Lower lobe of right lung (tissue), 2 donors: ENCODE measurements around the gene GPC1. TPM values are rescaled to one million over a fixed set of nuclear protein-coding genes. Genes with fewer than 3 reads are reported as not detected.

Experiments
- ATAC-seq, 2 donors: fragments of 200-7000 bp; cut with Tn5 transposase; one replicate each; pipeline ENCODE4 v1.9.1; 2020 to 2022; ENCODE audit warnings: mild to moderate bottlenecking in 2 of 2, moderate library complexity in 2 of 2
- DNase-seq: peaks from one replicate; pipeline ENCODE4 v3.0.0-alpha.2; 2020
- H3K27ac ChIP-seq: fragments of 200-600 bp; one replicate; pipeline ENCODE4 v1.8.0; 2022
- H3K27me3 ChIP-seq: fragments of 200-600 bp; one replicate; pipeline ENCODE4 v1.8.0; 2022; ENCODE audit warnings: low read depth
- H3K36me3 ChIP-seq: fragments of 200-600 bp; one replicate; pipeline ENCODE4 v1.8.0; 2022; ENCODE audit warnings: mild to moderate bottlenecking
- H3K4me1 ChIP-seq: fragments of 200-600 bp; one replicate; pipeline ENCODE4 v1.8.0; 2022
- H3K4me3 ChIP-seq: fragments of 200-600 bp; one replicate; pipeline ENCODE4 v1.8.0; 2022; ENCODE audit warnings: mild to moderate bottlenecking
- H3K9me3 ChIP-seq: fragments of 200-600 bp; one replicate; pipeline ENCODE4 v1.8.0; 2022
- intact Hi-C: fragments of 100-400 bp; cut with DNase I; formaldehyde crosslinking; loops from one replicate; pipeline ENCODE4 v1.11.0; 2022
- total RNA-seq: library from RNA; stranded (reverse); fragmentation: NEBNext Ultra II Directional; extraction: Animal tissue kit (Norgen Biotek cat#: 25700); gene quantifications from one replicate; pipeline ENCODE4 v1.2.1, GENCODE V29; 2021
- TF ChIP-seq, protein P1 (sequence below): fragments of 200-600 bp; IDR thresholded peaks from one replicate; pipeline ENCODE4 v1.8.0; 2022; ENCODE audit warnings: antibody characterized with exemption, mild to moderate bottlenecking
- donor health status: DM: no; HTN: yes; CAD: no; lungs with severe emphysema.

Gene GPC1
- total RNA-seq, 1 donor from 2014 or later, result 14.7 TPM

DNA sequence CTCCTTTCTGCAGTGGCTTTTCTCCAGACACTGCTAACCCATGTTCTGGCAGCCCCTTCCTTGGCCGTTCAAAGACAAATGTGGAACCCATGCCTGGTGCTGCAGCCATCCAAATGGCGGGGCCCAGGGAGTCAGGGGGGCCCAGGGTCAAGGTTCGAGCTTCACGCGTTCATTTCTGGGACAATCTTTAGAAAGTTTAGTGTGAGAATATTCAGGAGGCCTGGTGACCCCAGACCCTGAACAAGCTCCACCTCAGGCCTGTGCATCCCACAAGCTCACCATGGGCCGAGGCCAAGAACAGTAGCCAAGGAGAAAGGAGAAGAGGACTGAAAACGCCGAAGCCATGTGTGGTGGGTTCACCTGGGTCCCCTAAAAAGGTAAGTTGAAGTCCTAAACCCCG, 67.9 kb downstream of the GPC1 start:
- ATAC-seq, result no peak
- no peak overlapping the region for H3K4me3 ChIP-seq
- peaks cover 11% of the 10 kb centered on the region for H3K36me3 ChIP-seq
- intact Hi-C loops, result no loop called here
- peak; percentile 10 for DNase-seq
- no peaks in the 10 kb centered on the region for H3K4me1 ChIP-seq
- H3K27ac ChIP-seq, result no peak overlapping the region
- no peaks in the 10 kb centered on the region for H3K27me3 ChIP-seq
- no peaks in the 10 kb centered on the region for H3K9me3 ChIP-seq
- TF ChIP-seq, protein P1, sequence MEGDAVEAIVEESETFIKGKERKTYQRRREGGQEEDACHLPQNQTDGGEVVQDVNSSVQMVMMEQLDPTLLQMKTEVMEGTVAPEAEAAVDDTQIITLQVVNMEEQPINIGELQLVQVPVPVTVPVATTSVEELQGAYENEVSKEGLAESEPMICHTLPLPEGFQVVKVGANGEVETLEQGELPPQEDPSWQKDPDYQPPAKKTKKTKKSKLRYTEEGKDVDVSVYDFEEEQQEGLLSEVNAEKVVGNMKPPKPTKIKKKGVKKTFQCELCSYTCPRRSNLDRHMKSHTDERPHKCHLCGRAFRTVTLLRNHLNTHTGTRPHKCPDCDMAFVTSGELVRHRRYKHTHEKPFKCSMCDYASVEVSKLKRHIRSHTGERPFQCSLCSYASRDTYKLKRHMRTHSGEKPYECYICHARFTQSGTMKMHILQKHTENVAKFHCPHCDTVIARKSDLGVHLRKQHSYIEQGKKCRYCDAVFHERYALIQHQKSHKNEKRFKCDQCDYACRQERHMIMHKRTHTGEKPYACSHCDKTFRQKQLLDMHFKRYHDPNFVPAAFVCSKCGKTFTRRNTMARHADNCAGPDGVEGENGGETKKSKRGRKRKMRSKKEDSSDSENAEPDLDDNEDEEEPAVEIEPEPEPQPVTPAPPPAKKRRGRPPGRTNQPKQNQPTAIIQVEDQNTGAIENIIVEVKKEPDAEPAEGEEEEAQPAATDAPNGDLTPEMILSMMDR, result no peak

DNA sequence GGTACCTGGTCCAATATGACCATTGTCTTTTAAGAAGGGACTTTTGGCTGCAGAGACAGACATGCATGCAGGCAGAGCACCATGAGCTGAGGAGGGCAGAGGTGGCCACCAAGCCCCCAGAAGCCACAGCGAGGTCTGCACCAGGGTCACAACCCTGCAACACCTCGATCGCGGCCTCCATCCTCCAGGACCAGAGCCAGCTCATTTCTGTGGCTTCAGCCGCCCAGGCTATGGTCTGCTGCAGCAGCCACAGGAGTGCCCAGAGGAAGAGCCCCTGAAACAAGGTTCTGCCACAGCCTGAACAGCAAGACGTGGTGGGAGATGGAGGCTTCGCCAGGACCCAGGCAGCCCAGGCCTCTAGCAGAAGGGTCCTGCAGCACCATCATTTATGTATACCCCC, 68.4 kb downstream of the GPC1 start:
- H3K4me3 ChIP-seq, result no peak overlapping the region
- DNase-seq (peak; percentile 24), ATAC-seq (no peak)
- H3K27me3 ChIP-seq, result no peaks in the 10 kb centered on the region
- no peak overlapping the region for H3K27ac ChIP-seq
- H3K4me1 ChIP-seq, result no peaks in the 10 kb centered on the region
- TF ChIP-seq, protein P1, result no peak
- intact Hi-C loops, result no loop called here
- peaks cover 6% of the 10 kb centered on the region for H3K36me3 ChIP-seq
- no peaks in the 10 kb centered on the region for H3K9me3 ChIP-seq

DNA sequence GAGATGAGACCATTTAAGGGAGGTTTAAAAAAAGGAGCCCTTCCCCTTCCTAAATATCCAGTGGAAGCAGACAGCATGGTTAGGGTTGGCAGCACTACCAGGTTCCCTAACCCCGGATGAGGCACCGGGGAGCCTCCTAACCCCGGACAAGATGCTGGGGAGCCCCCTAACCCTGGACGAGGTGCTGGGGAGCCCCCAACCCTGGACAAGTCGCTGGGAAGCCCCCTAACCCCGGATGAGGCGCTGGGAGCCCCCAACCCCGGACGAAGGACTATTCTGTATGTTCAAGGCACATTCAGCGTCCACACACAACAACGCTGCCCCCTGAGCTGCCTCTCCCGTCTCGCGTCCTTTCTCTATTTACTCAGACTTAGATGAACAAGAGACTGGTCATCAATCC, 70.4 kb downstream of the GPC1 start:
- Histone ChIP-seq H3K27ac (no peak overlapping the region), H3K4me3 (no peak overlapping the region), H3K4me1 (no peaks in the 10 kb centered on the region), H3K36me3 (no peaks in the 10 kb centered on the region), H3K27me3 (no peaks in the 10 kb centered on the region), H3K9me3 (no peaks in the 10 kb centered on the region)
- intact Hi-C loops, result no loop called here
- TF ChIP-seq, protein P1, result no peak
- ATAC-seq (no peak), DNase-seq (peak; percentile 27)

DNA sequence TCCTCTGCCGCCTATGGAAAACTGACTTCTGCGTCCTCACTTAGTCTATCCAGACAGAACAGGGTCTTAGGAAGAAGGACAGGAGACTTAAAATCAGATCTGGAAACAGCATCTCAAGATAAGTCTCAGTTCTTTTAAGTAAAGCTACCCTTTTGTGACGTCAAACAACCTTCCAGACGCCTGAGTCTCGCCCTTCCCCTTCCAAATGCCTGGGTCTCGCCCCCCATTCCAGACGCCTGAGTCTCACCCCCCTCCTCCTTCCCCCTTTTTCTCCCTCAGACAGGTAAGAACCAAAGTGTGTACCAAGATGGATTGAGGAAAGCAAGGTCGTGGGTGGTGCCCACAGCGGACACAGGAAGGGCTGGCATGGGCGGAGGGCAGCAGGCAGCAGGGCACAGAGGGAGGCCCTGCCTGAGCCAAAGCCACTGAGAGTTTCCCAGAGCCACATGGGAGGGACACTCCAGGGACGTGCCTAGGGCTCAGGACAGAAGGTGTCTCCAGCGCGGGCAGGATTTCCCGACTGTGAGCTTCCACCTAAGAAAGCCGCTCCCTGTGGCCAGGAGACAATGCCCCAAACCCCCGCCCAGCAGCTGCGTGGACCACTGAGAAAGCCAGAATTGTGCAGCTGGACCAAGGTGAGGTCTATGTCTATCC, 71.1 kb downstream of the GPC1 start:
- peak; percentile 31 for DNase-seq
- ATAC-seq, result no peak

DNA sequence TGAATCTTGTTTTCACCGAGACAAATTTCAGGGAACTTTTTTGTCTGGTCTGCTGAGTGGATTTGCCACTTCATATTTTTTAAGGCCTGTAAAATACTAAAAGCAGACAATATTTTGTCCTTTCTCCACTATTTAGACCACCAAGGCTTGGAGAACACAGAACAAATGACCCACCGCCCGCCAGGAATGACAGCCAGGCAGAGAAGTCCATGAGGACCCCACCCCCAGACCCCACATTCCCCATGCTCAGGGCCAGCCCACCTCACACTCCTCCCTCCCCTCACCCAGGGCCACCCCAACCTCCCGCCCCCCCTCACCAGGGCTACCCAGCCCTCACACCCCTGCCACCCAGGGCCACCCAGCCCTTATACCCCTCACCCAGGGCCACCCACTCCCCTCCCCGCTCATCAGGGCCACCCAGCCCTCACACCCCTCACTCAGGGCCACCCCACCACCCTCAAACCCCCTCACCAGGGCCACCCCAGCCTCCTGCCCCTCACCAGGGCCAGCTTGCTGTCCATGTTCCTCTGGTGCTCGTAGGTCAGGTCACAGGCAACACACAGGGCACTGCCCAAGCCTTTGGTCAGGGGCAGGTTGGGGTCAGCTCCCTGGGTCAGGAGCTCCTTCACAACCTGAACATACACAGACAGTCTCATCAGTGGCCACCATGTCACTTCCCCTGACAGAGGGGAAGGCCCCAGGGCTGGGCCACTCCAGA, 71.8 kb downstream of the GPC1 start:
- Histone ChIP-seq H3K27ac (no peak overlapping the region), H3K27me3 (no peaks in the 10 kb centered on the region), H3K4me3 (no peak overlapping the region), H3K4me1 (no peaks in the 10 kb centered on the region), H3K36me3 (peaks cover 12% of the 10 kb centered on the region), H3K9me3 (no peaks in the 10 kb centered on the region)
- TF ChIP-seq, protein P1, result no peak
- peak; percentile 16 for DNase-seq
- ATAC-seq, result no peak
- intact Hi-C loops, result no loop called here

More for the DNA sequence above, 71.1 kb downstream of the GPC1 start:
- H3K27ac ChIP-seq, result no peak overlapping the region
- peaks cover 5% of the 10 kb centered on the region for H3K36me3 ChIP-seq
- TF ChIP-seq, protein P1, result no peak
- H3K4me1 ChIP-seq, result no peaks in the 10 kb centered on the region
- no peaks in the 10 kb centered on the region for H3K27me3 ChIP-seq
- intact Hi-C loops, result no loop called here
- H3K4me3 ChIP-seq, result no peak overlapping the region
- H3K9me3 ChIP-seq, result no peaks in the 10 kb centered on the region
